Fibroblast of pulmonary artery (primary cell): Measurements from ENCODE around the gene INHA.

Experiments
- DNase-seq: peaks from one replicate; pipeline ENCODE4 v3.0.0-alpha.2; 2010; ENCODE audit warnings: low read depth
- H3K4me3 ChIP-seq: replicated peaks from 2 replicates; pipeline ENCODE4 v1.5.1; 2011; ENCODE audit warnings: low read depth, mild to moderate bottlenecking, control low read depth, low read length, moderate library complexity
- TF ChIP-seq, protein P1 (sequence below): IDR thresholded peaks from 2 replicates; pipeline ENCODE4 v1.5.1; 2011; ENCODE audit warnings: mild to moderate bottlenecking, control low read depth, low read length, inconsistent platforms; ENCODE audit errors: missing control alignments

The INHA gene

DNA sequence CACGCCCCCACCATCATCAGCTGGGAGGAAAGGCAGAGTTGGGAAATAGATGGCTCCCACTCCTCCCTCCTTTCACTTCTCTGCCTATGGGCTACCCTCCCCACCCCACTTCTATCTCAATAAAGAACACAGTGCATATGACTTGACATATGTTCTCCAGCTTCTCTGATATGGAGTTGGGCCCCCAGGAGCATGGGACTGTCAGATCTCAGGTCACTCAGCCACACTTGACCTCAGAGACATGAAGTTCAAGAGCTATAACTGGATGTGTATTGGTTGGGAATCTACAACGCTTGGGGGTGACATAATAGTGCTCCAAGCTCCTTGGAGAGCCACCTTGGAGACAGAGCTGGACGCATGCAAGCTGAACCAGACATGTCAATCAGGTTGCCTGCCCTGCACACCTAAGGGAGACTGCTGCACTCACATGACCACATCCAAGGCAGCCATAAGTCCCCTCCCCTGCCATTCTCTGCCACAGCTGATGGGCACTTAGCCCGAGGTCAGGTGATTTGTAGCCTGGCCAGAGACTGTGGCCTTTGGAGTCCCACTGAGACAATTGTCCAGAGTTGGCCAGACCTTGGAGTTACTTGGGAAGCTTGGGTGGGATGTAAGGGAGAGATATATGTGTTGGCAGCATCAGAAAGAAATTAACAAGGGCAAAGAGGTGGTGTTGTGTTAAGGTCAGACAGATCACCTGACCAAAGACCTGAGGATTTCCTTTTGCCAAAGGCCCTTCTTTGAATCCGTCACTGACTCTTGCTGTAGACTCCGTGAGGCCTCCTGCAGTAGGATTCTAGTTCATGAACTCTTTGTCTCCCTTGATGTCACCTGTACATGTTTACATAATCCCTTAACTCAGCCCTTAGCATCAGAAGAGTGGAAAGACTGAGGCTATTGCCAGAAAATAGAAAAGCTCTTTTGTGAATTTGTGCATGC lies 3.7 kb downstream of the INHA start:
- H3K4me3 ChIP-seq, result no peak overlapping the region
- TF ChIP-seq, protein P1, sequence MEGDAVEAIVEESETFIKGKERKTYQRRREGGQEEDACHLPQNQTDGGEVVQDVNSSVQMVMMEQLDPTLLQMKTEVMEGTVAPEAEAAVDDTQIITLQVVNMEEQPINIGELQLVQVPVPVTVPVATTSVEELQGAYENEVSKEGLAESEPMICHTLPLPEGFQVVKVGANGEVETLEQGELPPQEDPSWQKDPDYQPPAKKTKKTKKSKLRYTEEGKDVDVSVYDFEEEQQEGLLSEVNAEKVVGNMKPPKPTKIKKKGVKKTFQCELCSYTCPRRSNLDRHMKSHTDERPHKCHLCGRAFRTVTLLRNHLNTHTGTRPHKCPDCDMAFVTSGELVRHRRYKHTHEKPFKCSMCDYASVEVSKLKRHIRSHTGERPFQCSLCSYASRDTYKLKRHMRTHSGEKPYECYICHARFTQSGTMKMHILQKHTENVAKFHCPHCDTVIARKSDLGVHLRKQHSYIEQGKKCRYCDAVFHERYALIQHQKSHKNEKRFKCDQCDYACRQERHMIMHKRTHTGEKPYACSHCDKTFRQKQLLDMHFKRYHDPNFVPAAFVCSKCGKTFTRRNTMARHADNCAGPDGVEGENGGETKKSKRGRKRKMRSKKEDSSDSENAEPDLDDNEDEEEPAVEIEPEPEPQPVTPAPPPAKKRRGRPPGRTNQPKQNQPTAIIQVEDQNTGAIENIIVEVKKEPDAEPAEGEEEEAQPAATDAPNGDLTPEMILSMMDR, result no peak
- no peak for DNase-seq

DNA sequence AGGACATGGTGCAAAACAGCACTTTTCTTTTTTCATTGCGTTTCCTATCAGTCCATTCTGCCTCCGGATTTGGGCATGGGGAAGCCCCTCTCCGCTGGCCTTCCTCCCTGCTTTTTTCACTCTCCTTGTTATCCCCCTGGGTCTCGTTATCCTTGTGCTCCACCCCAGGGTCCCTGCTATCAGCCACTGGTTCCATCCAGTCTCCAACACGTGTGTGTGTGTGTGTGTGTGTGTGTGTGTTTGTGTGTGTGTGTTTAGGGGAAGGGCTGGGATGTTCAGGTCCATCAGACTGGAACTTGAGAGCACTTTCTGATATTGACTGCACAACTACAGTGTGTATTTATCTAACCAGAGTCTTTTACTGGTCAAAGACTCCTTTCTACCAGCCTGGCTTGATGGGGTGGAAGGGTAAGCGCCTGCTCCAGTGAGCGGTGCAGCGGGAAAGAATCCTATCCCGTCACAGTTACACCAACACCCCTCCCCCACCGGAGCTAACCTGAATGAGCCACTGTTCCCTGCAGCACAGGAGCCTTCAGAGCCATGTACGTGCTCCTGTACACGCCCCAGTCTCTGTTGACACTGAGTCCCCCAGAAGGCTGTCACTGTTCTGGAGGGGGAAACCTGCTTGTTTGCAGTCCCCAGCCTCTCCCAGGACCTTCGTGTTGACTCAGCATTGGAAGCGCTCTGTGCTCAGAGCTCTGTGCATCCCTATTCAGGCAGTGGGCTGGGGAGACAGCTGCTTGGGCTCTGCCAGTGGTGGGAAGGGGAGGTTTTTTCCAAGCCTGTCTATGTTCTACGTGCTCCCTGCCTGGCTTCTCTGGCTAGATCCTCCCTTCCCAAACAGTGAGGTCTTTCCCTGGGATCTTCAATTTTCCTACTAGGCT lies 4.6 kb downstream of the INHA start:
- H3K4me3 ChIP-seq, result no peak overlapping the region
- DNase-seq, result no peak
- TF ChIP-seq, protein P1, result no peak

DNA sequence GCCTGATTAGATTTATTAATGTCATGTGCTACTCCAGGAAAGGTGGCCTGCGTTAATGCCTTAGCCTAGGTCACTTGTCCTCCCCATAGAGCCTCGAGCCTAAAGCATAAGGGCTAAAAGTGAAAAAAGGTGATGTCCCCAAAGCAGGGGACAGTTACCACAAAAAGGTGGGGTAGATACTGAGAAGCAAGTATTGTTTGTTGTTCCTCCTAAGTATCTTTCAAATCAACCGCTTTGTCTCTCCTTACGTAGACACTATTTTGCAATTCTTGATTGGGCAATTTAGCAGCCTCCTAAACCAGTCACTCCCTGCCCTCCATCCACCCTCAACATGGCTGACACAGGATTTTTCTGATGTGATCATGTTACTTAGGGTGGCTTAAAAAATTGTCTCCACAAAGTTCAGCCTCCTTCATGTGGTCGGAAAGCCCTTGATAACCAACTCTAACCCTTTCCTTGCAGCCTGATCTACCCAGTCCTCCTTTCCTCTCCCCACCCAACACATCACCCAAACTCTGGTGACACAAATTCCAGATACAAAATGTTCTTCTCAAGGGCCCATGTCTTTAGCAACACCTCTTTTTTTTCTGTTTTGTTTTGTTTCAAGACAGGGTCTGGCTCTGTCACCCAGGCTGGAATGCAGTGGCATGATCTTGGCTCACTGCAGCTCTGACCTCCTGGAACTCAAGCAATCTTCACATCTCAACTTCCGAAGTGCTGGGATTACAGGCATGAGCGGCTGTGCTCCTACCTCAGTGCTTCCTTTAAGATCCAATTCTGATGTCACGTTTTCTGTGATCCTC lies 6.9 kb downstream of the INHA start:
- H3K4me3 ChIP-seq, result no peak overlapping the region
- TF ChIP-seq, protein P1, result no peak
- peak; percentile 49 for DNase-seq

DNA sequence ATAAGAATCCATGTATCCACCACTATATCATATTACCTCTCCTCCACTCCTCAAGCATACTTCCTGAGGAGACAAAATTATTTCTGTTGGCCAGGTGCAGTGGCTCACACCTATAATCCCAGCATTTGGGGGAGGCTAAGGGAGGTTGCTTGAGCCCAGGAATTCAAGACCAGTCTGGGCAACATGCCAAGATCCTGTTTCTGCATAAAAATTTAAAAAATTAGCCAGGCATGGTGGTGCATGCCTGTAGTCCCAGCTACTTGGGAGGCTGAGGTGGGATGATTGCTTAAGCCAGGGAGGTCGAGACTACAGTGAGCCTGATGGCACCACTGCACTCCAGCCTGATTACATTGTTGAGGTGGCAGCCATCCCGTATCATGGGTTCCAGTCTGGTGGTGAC lies 9.2 kb downstream of the INHA start:
- TF ChIP-seq, protein P1, result no peak
- H3K4me3 ChIP-seq, result no peak overlapping the region

DNA sequence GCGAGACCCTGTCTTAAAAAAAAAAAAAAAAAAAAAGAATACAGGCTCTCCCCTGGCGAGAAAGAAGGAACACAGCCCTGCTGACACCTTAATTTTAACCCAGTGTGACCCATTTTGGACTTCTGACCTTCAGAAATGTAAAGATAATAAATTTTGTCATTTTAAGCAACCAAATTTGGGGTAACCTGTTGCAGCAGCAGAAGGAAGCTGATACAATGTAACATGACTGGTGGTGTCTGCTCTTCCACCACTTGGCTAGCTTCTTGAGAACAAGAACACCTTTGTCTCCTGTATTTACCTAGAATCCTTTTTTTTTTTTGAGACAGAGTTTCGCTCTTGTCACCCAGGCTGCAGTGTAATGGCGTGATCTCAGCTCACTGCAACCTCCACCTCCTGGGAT lies 19.0 kb downstream of the INHA start:
- no peak for DNase-seq
- TF ChIP-seq, protein P1, result no peak

More for the DNA sequence above, 9.2 kb downstream of the INHA start:
- no peak for DNase-seq

DNA sequence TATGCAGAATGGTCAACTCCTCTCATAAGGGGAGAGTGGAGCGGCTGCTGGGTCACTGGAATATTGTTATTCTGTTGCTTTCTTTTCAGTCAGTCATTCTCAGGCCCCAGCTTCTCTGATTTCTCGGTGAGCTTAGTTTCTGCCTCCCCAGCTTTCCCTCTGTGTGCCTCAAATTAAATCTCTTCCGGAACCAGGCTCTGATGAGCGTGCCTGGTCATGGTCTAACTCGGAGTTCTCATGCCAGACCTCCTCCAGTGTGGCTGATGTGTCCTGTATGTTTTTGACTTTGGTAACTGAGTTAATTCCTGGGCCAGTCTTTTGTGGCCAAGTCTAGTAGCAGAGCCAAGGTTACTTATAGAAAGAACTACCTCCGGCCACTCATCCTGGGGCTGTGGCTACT lies 20.6 kb downstream of the INHA start:
- TF ChIP-seq, protein P1, result no peak

More for the DNA sequence above, 19.0 kb downstream of the INHA start:
- H3K4me3 ChIP-seq, result no peak overlapping the region

More for the DNA sequence above, 20.6 kb downstream of the INHA start:
- no peak overlapping the region for H3K4me3 ChIP-seq
- DNase-seq, result no peak
